OCI-LY3 (cell line): ENCODE results near the gene HSDL2.

ENCODE experiments used
- EZH2phosphoT487 ChIP-seq: fragments of 200-600 bp; shearing (Covaris generic); IDR thresholded peaks from 2 replicates; pipeline ENCODE4 v1.6.1; 2018; ENCODE audit warnings: antibody characterized with exemption, mixed run types, low read depth
- TF ChIP-seq, protein P1 (sequence below): fragments of 200-600, 300-600 bp; sonication (generic); IDR thresholded peaks from 2 replicates; pipeline ENCODE4 v1.5.1; 2014; ENCODE audit warnings: antibody characterized with exemption, low read length, low read depth

DNA sequence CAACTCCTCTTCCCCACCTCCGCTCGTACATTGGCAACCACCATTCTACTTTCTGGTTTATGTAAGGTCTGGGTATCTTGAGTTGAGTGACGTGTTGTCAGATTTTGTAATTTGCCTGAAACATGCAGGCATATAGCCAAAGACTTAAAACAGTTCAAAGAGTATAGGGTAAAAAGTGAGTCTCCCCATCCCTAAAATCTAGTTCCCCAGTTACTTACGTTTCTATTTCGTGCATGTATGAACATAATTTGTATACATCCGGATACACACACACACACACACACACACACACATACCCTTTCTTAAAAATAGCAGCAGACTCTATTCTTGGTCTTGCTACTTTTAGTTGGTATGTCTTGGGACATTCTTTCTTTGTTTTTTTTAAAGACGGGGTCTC, 915 bp downstream of the HSDL2 start:
- TF ChIP-seq, protein P1, sequence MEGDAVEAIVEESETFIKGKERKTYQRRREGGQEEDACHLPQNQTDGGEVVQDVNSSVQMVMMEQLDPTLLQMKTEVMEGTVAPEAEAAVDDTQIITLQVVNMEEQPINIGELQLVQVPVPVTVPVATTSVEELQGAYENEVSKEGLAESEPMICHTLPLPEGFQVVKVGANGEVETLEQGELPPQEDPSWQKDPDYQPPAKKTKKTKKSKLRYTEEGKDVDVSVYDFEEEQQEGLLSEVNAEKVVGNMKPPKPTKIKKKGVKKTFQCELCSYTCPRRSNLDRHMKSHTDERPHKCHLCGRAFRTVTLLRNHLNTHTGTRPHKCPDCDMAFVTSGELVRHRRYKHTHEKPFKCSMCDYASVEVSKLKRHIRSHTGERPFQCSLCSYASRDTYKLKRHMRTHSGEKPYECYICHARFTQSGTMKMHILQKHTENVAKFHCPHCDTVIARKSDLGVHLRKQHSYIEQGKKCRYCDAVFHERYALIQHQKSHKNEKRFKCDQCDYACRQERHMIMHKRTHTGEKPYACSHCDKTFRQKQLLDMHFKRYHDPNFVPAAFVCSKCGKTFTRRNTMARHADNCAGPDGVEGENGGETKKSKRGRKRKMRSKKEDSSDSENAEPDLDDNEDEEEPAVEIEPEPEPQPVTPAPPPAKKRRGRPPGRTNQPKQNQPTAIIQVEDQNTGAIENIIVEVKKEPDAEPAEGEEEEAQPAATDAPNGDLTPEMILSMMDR: no peak
- TF ChIP-seq EZH2phosphoT487: no peak
